Stimulated activated CD4-positive, alpha-beta T cell treated with anti-CD3 and anti-CD28 coated beads, Interleukin-2, amount 100 ng/mL, for 24 hours (primary cell): ENCODE results near the gene BNIP3.
"Not testable (repeated sequence)": the region's sequence is repeated elsewhere in the genome, so short reads cannot be mapped to it uniquely, and the experiment has no call there.

Source experiments
- DNase-seq, 2 donors: peaks; one replicate each; pipeline ENCODE4 v3.0.0-alpha.2; 2020

The BNIP3 gene

DNA sequence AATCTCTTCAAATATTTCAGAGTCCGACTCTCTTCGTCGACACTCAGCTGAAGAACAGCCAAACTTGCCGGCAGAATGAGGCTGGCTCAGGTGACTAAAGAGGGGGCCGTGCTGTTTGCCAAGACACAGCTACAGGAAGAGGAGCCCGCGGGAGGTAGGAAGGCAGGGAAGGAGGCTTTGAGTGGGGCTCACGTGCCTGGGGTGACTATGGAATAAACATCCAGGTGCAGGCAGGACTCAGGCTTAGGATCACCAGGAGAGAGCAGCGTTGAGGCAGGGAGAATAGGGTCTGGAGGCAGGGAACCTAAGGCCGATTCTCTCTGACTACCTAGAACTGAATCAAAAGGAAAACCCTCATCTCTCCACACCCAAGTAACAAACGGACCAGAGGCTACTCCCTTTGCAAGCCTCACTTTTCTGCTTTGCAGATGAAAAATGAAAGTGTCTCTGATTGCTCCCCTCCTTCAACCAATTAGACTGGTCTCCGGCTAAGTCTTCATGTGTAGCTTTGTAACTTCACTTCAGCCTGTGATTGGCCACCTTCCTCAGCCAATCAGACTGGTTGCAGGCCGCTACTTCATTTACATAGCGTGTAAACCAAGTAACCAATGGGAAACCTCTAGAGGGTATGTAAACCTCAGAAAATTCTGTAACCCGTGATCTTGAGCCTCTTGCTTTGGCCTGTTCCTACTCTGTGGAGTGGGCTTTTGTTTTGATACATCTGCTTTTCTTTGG lies 19.7 kb upstream of the BNIP3 start:
- DNase-seq = no peak

DNA sequence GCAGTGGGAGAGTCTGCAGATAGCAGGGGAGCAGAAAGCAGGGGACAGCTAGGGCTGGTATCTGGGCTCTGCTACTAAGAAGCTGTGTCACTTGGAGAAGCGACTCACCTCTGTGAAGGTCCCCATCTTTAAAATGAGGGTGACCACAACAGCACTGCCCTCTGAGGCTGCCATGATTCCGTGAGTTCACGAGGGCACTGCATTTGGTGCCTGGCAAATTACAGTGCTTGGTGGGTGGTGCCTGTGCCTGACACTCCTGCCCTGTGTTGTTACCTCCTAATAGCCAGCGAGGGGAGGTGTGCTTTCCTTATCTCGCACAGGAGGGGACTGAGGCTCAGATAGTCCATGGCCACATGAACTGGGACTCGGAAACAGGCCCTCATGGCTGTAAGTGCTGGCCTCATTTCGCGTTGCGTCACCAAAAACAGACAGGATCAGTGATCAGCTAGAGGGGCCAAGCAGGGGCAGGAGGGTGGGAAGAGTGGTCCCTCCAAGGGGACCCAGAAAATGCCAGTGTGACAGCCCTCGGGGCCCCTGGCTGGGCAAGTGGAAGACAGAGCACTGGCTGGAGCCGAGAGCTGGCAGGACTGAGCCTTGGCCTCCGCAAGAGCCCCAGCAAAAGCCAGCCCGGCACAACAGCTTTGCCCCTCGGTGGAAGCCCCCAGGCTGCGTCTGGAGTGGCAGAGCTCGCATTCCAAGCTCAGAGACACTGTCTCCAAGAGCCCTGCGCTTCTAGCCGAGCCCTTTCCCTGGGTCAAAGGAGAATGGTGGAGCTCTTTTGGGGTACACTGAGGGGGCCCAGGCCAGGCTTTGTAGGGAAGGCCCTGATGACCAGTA lies 17.3 kb upstream of the BNIP3 start:
- DNase-seq = no peak

DNA sequence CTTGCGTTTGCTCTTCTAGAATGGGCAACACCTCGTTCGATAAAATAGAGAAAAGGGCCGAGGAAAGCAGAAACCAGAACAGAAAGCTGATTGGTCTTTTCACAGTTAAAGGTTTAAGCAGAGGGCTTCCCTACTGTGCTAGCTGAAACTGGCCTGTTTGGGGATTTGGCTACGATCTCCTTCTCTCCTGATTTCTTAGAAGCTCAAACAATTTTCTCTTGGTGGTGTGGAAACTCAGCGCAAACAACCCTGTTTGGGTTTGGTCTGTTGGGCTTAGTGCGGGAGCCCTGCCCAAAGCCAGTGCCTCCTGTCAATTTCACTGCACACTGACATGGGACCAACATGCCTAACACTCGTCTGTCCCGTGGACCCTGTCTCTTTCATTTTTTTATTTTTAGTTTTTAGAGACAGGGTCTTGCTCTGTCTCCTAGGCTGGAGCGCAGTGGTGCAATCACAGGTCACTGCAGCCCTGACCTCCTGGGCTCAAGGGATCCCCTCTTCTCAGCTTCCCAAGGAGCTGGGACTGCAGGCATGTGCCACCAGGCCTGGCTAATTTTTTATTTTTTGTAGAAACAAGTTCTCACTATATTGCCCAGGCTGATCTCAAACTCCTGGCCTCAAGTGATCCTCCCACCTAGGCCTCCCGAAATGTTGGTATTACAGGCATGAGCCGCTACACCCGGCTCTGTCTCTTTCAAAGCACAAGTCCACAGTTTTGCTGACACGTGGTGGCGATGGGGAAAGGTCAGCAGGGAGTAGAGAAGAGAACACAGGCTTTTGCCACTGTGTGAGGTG lies 16.5 kb upstream of the BNIP3 start:
- no peak for DNase-seq

DNA sequence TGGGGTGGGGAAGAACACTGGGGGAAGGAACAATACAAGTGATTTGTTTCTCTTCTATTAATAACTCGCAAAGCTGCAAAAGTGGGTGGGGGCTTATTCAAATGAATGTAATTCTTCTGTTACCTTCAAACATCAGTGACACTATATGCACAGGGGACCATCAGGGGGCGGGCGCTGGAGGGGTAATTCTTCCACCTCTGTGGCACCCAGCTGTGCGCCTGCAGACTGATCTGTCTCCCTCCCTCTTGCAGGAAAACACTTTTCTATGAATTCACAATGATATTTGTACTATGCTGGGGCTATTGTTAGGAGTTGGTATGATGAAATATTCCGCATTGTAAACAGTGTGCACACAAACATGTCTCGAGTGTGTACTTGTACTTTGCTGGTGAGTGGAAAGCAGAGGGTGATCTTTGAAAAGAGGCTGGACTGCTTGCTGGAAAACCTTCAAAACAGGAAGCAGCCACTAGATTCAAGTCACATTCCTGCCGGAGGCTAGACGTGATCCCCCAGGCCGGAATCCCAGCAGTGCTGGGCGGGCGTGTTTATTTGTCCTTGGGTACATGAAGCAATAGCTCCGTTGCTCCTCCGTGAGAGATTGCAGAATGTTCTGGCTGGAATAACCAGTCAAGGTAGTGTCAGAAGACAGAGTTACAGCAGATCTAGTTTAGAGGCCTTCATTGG lies 15.8 kb upstream of the BNIP3 start:
- no peak for DNase-seq

DNA sequence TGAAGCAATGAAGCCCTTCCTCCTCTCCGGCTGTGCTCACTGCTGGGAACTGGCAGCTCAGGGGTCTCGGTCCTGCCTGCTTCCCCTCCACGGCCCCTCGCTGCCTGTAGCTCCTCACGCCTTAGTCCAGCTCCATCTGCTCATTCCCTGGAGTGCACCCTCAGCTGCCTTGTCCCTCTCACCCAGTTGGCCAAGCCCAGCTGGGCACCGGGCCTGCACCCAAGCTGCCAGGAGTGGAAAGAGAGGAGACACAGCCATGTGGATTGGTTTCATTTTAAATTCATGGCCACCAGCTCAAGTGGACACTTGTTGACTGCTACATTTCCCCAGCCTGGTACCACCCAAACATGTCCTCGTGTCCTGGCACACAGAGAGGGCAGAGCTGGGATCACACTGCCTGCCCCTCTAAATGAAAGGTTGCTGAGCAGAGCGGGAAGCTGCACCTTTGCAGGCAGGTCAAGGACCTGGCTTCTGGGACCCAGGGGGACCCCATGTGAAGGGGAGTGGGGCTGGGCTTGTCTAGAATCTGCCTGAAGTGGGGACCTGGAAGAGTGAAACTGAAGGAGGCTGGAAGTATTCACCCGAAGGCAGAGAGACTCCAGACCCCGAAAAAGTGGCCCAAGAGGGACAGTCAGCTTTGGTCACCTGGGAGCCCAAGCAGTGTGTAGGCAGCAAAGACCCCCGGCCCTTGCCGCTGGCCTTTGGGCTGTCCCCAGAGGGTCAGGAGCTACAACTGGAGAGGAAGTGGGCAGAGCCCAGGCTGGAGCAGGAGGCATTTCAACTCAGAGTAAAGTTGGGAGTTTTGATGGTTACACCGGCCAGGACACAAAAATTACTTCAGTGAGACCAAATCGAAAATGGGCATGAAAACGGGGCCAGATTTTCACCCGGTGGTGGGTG lies 15.0 kb upstream of the BNIP3 start:
- no peak for DNase-seq

DNA sequence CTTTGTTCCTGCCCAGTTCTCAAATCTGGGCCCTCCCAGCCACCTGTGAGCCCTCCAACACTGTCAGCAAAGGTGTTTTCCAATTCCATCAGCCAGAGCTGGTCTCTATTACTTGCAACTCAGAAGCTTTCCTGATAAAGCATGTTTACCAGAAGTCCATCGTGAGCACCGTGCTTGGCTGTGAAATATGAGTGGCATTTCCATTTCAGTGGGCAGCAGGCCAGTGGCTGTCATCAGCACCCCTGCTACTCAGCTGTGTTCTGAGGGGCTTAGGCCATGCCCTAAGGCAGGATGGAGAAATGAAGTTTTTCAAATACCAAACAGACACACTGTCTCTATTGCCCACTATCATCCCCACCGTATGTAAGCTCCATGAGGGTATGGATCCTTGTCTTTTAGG lies 12.7 kb upstream of the BNIP3 start:
- no peak for DNase-seq

DNA sequence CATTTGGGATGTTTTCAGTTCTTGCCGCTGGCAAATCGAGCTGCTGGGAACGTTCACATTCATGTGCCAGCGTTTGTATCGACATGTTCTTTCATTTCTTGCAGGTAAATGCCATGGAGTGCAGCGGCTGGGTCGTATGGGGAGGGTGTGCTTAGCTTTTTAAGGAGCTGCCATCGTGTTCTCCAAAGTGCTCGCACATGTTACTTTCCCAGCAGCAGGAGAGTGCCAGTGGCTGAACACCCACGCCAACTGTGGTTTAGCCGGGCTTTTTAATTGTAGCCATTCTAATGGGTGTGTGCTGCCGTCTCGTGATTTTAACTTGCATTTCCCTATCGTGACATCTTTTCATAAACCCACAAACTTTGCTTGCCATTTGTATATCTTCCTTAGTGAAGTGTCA lies 11.6 kb upstream of the BNIP3 start:
- DNase-seq = no peak

DNA sequence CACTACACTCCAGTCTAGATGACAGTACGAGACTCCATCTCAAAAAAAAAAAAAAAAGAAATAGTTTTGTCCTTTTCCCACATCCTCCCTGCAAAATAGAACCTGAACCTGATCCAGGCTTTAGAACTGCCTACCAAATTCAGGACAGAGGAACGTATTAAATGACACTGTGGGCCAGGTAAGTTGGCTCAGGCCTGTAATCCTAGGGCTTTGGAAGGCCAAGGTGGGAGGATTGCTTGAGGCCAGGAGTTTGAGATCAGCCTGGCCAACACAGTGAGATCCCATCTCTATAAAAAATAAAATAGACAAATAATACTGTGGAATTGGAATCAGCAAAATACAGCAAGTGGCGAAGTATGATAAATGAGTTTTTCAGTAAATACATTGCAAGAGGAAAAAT lies 10.0 kb upstream of the BNIP3 start:
- no peak for DNase-seq

DNA sequence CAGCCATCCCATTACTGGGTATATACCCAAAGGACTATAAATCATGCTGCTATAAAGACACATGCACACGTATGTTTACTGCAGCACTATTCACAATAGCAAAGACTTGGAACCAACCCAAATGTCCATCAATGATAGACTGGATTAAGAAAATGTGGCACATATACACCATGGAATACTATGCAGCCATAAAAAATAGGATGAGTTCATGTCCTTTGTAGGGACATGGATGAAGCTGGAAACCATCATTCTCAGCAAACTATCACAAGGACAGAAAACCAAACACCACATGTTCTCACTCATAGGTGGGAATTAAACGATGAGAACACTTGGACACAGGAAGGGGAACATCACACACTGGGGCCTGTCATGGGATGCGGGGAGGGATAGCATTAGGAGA lies 6.1 kb upstream of the BNIP3 start:
- not testable (repeated sequence) for DNase-seq

DNA sequence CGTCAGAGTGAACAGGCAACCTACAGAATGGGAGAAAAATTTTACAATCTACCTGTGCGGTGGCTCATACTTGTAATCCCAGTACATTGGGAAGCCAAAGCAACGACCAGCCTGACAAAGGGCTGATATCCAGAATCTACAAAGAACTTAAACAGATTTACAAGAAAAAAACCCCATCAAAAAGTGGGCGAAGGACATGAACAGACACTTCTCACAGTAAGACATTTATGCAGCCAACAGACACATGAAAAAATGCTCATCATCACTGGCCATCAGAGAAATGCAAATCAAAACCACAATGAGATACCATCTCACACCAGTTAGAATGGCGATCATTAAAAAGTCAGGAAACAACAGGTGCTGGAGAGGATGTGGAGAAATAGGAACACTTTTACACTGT lies 5.6 kb upstream of the BNIP3 start:
- DNase-seq = not testable (repeated sequence)

DNA sequence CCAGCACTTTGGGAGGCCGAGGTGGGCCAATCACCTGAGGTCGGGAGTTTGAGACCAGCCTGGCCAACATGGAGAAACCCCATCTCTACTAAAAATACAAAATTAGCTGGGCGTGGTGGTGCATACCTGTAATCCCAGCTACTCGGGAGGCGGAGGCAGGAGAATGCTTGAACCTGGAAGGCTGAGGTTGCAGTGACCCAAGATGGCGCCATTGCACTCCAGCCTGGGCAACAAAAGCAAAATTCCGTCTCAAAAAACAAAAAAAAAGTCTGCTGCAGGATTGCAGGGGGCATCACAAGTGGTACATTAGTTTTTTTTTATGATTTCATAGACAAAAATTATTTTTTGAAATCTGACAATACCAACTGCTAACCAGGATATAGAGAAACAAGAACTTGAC lies 5.1 kb upstream of the BNIP3 start:
- DNase-seq = not testable (repeated sequence)

DNA sequence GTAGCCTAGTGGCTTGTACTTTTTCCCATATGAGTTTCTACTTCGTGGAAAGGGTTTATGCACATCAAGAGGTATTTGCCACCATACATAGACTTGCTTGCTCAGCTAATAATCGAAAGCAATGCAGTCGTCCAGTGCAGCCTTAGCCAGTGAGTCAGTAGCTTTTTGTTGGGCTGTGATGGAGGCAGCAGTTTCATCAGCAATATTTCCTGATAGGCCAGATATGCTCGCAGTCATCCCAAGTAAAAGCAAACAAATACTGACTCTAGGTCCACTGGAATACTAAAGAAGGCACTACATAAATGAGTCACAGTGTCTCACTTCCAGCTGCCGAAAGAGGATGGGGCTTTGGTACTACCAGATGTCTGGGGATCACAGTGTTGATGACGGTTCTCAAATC lies 2.1 kb upstream of the BNIP3 start:
- DNase-seq = no peak

DNA sequence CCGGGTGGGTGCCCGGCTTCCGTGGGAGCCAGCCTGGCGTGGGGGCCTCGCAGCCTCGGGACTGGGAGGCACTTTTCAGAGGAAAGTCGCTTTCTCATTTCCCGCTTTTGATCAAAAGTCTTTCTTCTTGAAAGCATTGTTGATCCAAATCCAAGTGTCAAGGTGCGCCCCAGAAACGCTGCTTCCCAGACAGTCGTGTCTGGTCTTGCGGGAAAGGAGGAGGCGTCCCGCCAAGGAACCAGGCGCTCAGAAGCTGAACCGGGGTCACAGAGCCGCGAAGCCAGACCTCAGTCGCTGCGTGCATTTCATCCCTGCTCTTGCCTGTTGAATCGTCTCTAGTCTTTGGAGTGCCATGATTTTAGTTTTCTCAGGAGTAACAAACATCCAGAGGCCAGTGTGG lies 1.1 kb upstream of the BNIP3 start:
- DNase-seq = no peak

DNA sequence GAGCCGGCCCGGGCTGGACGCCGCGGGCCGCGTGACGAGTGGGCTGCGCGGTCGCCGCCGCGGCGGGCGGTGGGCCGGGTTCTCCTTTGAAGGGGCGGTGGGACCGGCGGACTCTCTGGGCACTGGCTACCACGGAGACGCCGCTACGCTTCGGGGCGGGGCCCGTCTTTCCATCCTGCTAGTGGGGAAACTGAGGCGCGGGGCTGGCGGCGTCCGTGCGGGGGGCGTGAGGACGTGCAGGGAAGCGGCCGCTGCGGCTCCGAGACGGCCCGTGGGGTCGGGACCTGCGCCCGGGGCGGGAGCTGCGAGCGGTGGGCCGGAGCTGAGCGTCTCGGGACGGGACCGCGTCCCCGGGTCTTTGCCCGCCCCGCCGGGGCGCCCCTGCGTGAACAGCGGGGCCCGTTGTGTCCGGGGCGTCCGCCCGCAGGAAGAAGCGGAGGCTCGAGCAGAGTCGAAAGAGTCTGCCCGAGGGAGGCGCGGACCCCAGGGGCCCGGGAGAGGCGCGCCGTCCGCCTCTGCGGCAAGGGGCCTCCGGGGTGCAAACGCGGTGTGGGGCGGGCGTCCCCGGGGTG lies 548 bp upstream of the BNIP3 start:
- peak in 1 of 2 donors; percentile 26 for DNase-seq

DNA sequence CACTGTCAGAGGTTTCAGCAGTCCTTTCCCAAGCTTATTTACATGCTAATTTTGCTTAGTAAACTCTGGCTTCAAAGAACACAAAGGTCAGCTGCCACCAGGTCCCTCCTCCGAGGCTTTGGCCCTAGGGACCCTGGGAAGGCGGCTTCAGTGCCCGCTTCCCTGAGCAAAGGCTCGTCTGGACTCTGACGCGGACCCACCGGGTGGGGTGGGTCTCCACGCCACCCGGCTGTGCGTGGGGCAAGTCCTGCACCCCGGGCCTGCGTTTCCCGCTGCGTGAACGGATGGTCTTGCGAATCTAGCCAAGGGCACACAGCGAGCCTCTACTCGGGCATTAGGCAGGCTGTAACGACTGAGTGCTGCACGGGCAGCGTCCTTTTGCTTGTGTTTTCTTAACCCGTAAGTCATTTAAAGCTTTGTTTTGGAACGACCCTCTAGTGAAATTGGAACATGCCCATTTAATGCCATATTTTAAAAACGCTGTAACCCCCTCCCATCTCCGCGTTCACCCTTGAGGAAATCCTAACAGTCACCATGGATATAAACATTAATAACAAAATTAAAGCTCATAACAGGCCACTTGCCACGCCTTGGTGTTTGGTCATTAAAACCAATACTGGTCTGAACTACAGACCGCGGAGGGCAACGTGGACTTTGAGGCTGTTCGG lies 828 bp downstream of the BNIP3 start:
- DNase-seq = peak in 1 of 2 donors; percentile 26

DNA sequence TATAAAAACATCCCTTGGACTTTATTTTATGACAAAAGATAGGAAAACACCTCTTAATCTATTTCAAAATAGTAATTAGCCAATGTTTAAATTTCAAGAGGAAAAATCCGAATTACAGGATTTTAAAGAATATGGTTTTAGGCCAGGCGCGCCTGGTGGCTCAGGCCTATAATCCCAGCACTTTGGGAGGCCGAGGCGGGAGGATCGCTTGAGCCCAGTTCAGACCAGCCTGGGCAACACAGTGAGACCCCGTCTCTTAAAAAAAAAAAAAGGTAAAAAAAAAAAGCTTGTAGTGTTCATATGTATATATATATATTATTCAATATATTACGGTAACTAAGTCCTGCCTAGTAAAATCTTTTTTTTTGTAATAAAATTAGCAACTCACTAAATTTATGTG lies 1.4 kb downstream of the BNIP3 start:
- no peak for DNase-seq

DNA sequence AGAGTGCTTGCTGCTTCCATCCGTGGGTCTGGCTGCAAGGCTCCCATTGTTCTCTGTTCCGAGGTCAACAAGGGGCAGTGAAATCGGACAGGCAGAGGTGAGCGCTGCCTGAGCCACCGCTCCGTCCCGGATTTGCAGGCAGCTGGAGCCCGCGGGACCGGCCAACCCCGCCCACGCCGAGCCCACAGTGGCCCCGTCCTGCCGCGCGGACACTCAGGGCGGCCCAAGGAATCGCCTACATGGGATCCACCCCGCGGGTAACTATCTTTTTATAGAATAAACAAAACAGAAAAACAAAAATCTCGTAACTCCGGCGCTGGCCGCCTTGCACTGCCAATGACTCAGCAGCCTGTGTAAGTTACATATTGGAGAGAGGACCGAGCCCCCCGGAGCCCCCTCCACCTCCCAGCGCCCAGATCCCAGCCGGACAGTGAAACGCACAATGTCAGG lies 1.9 kb downstream of the BNIP3 start:
- no peak for DNase-seq

DNA sequence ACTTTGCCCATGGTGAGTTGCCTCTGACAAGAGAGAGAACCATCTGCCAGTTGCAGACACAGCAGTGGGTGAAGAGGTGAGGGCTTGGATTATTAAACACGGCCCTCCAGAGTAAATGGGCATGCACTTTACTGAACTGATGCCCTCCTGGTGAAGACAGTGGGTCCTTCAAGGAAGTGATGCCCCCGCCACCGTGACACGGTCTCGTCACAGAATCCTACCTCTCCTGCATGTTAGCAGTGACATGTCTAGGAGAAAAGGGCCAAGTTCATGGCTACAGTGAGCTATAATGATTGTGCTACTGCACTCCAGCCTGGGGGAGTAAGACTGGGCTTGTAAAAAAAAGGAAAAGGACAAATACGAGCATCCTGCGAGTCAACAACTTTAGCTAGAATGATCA lies 2.4 kb downstream of the BNIP3 start:
- DNase-seq = no peak

DNA sequence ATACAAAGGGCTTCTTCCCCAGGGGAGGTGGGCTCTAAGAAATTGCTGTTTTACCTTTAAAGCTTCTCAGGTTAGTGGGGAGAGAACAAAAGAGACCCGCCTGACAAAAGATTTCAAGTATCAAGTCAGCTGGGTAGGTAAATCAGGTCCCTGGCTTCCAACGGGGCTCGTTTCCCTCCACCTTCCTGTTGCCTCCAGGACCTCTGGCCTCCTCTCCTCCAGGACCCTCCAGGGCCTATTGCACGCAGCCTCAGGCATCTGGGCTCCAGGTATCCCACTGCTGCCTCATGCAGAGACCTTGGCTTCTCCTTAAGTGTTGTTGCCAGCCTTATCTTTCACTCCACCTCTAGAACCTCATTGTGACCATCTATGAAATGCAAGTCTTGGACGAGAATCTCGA lies 2.9 kb downstream of the BNIP3 start:
- no peak for DNase-seq

DNA sequence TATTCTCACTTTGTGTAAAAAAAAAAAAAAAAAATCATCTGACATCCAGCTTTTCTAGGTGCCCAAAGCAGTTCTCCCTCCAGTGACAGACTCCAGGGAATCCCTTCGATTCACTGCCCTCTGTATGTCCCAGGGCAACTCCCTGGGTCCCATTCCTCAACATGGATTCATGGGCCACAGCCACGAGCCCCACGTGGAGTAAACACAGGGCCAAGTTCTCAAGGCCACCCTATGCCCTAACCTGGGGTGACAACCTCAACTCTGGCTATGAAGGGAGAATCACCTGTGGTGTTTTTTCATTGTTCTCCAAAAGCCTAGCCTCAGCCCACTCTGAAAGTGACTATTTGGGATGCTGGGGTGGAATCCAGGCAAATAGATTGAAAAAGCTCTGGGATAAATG lies 3.4 kb downstream of the BNIP3 start:
- DNase-seq = no peak
